HG03342 (cell line): ENCODE results near the gene SRD5A1.
A peak's percentile ranks its signal among the peaks of the same experiment; 100 is the strongest.

Experiments used
- ATAC-seq: cut with Tn5 transposase; IDR thresholded peaks from one replicate; pipeline ENCODE4 v1.9.1; 2021; ENCODE audit warnings: mild to moderate bottlenecking, moderate library complexity; ENCODE audit not compliant: unreplicated experiment

Gene SRD5A1

DNA sequence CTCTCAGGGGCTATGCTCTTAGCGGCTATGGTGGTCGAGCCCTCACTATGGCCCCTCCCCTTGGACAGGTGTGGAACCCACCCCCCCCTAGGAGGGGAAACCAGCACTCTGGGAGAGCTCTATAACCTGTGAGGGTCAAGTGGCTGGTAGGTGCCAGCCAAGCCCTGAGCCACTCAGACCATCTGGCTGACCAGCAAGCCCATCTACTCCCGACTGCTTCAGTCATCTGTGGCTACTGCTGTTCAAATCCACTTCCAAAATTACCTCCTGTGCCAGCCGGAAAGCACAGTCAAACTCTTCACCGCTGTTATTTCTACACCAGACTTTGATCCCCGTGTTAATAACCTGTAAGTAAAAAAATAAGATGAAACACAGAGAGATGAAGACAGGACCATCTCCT lies 28.9 kb upstream of the SRD5A1 start:
- no peak for ATAC-seq

DNA sequence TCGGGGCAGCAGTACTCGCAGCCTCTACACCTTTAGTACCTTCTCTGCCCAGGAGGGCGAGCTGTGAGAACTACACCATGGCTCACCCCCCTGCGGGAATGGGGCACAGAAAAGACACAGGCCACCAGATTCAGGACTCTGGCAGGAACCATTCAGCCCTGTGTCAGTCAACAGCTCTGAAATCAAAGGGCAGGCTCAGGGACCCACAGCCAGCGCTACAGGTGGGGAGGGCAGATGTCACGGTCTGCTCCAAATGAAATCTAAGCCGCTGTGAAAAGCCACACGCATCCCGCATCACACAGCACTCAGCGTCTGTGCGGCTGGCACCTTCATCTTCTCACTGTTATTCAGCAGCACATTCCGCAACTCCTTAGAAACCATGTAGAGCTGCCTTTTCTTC lies 28.3 kb upstream of the SRD5A1 start:
- no peak for ATAC-seq

DNA sequence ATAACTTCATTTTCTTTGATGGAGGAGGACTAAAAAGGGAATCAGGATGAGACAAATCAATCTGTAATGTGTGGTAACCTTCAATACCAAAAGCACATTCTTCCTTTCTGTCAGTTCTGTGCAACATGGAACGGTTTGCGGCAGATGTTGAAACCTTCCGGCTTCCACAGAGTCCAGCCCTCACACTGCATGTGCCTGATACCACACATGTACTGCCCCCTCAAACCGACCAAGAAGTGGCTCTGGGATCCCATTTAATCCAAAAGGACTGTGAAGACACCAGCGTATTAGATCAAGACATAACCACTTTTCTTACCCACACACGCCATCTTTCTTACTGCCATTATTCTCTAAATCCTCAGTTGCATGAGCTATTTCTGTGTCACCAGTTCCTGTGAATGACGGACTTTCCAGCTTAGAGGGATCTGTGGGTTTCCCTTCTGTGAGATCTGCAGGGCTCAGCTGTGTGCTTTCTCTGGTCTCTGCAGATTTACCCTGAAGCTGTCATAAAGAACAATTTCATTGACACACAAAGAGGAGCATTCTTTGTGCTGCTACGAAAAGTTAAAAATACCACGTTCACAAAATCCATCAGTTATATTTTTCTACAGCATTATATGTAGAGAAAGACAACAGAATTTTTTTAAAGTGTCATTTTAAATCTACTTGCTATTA lies 26.2 kb upstream of the SRD5A1 start:
- no peak for ATAC-seq

DNA sequence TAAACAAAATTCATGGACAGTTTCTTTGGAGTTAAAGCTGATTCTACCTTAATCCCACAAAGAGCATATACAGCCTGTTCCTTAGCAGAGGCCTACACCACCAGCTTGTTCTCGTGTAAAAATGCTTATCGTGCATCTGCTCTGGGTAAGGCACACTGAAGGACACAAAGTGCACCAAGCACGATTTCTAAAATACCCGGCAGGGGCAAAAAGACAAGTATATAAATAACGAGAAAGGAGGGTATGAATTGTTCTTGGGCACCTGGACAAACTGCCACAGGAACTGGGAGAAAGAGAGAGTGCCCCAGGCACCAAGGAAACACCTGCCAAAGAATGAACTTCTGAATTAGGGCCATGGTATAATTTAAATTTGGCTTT lies 25.7 kb upstream of the SRD5A1 start:
- ATAC-seq = no peak

DNA sequence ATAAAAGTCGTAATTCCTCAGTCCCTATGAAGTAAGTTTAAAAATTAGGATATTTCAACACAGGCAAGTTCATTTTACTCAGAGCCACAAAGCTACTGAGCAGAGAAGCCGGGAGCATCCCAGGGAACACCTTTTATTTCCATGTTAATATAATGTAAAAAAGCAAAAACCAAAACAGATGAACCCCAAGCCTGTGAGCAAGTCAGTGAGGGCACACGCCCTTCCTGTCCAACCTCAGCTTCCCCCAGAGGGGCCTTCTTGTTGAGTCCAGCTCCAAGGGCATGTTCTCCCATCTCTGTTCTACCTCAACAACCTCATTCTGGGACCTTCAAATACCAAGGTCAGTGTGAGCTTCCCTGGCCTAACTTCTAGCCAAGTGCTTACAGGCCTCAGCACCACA lies 25.2 kb upstream of the SRD5A1 start:
- ATAC-seq = no peak

DNA sequence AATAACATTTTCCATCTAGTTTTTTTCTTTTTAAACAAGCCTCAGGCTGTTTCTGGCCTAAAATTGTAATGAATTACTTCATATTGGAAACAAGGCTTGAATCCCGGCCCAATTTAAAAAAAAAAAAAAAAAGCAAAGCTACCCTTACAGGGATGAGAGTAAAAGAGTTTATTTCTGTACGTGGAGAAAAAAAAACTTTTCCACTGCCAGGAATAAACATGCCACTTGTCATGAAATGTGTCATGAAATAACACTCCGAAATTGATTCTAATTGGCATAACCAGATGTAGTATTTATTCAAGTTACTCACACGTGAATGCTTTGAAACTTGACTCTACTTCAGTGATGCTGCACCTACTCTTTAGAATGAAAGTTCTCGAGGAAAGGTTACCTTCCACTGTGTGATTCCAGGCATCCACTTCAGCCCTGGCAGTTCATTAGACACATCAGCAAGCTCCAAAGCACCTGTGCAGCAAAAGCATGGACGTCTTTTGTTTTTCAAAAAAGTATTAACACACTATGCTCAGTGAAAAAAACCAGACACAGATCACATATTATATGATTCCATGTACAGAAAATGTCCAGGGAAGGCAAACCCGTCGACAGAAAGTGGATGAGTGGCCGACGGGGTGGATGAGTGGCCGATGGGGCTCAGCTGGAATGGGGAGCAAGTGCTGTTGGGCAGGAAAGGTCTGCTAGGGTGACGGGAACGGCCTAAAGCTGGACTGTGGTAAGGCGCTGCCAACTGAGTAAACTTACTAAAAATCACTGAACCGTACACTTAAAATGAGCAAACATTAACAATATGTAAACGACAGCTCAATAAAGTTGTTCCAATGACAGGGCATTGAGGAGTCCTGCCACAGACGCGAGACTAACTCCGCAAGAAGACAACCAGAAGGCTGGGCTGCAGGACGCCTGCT lies 21.6 kb upstream of the SRD5A1 start:
- no peak for ATAC-seq

DNA sequence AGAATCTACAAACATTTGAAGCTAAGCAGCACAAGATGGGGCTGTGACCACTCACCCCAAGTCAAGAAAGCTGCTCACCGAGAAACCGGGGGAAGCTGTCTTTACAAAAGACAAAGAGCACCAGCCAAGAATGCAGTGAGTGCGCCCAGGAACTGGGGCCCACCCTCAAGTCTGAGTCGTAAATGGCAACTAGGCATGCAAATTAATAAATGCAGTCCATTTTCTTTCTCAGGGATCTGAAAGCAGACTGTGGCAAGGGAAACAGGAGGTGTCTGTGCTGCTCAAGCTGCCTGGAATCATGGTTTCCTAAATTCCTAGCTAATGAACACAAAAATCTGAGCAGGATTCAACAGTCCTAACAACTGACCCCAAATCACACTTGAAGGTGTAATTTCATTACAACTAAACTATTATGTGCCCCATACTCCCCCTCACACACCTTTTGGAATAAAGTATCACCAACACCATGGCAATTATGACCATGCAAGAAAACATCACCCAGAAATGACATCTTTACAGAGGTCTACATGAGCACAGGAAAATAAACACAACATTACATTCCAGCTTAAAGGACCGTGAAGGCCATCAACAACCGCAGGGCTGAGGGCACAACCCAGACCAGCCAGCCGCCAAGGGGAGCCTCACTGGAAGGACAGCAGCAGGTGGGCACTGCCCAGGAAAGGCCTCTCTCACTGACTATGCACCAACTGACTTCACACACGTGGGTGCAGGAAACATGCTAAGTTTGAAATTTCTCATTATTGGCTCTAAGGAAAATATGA lies 18.0 kb upstream of the SRD5A1 start:
- ATAC-seq = no peak

DNA sequence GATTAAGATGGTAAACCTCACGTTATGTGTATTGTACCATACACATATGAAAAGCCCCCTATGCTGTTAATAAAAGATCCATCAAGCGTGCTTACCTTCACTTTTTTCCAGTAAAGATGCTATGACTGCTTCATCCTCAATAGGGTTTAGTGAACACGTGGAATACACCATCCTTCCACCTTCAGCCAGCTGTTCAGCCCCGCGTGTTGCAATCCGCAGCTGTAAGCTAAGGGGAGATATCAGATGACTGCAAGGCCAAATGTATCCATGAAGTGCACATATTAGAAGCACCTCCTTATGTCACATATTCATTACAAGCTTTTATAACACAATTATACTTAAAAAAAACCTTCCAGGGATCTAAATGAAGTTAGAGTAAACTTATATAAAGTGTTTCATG lies 16.6 kb upstream of the SRD5A1 start:
- no peak for ATAC-seq

DNA sequence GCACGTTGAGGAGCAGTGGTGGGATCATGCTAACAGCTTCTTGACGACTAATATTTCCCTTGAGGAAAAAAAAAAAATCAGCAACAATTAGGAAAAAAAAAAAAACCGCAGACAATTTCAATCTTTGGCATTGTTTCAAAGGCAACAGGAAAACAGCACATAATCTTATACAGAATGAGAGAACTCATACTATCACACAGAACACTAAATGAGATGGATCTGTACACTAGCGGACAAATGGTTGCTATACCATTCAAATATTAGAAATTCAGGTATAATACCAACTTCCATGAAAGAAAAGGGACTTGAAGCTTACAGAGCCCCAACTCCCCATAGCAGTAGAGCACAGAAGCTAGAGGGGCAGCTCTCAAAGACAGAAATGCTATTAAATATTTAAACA lies 10.0 kb upstream of the SRD5A1 start:
- no peak for ATAC-seq

DNA sequence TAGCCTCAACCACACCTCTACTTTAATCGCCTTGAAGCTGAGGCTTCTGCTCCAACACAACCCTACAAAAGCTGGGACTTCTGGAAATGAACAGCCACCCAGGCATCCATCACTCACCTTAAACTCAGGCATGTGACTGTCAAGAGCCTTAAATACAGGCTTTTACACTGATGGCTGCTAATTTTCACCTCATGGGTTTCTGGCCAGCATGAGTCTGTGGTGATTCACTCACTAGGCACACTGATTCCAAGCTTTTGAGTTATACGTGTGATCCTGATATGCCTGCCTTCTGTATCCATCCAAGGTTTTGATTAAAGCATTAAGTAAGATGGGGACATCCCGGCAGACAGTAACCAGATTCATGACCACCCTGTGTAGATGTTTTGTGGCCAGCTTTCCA lies 9.3 kb upstream of the SRD5A1 start:
- no peak for ATAC-seq

DNA sequence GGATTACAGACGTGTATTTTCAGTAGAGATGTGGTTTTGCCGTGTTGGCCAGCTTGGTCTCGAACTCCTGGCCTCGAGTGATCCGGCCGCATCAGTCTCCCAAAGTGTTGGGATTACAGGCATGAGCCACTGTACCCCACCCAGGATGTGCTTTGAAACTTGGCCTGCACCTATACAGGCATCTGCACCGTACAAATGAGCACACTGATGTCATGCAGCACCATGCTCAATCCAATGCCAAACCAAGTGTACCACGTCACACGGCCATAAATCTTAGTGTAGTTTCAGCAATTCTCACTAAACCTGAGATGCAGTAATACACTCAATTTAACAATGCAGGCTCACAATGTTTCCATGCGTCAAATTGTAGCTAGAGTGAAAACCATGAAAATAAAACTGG lies 6.7 kb upstream of the SRD5A1 start:
- ATAC-seq = no peak

DNA sequence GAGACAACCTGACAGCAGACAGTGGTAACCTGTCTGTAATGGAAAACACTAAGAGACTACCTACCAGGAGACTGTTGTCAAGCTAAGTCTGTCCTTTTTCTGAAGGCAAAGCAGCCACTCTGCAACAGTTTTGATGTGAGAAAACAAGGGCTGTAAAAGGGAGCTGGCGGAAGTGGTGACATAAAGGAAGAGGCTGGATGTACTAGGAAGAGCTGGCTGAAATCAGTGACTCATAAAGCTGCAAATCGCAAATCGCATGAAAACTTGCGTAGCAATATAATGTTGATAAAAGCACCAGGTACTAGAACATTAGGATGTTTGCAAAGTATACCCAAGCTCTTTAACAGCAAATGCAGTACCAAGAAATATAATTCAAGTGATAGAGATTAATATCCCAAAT lies 1.8 kb upstream of the SRD5A1 start:
- ATAC-seq = no peak

DNA sequence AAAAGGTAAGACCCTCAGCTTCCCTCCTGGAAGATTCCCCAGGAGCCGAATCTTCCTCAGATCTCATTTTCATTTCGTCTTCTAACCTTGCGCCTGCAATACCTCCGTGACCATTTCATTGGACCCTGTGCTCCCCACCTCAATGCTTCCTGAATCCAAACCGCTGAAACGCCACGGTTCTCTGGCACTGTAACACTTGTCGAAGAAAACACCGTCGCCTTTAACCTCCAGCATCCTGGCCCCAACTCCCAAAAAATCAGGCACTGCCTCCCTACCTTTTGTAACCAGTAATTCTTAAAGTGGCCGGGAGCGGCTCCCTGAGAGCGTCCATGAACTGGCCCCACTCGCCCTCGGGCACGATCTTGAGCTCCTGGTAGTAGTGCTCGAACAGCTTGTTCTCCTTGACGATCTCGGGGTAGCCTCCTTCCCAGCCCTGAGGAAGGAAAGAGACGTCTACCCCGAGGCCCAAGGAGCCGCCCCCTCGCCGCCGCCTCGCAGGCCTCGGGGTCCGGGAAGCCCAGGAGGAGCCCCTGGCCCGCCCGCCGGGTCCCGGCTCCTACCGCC lies 834 bp upstream of the SRD5A1 start:
- peak; percentile 25 for ATAC-seq

DNA sequence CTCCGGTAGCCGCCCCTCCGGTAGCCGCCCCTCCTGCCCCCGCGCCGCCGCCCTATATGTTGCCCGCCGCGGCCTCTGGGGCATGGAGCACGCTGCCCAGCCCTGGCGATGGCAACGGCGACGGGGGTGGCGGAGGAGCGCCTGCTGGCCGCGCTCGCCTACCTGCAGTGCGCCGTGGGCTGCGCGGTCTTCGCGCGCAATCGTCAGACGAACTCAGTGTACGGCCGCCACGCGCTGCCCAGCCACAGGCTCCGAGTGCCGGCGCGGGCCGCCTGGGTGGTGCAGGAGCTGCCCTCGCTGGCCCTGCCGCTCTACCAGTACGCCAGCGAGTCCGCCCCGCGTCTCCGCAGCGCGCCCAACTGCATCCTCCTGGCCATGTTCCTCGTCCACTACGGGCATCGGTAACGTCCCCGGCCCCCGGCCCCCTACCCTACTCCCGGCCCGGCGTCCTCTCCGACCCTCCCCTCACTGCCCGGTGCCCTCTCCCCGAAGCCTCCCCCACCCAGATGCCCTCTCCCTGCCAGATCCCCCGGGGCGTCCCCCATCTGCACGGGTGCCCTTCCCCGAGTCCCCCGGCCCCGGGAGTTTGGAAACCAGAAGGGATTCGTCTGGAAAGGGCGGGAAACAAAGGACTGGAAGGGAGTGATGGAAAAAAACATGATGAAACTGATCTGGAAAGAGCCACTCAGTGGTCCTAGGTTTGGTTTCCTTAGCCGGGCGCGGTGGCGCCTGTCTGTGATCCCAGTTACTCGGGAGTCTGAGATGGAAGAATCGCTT lies 417 bp downstream of the SRD5A1 start:
- ATAC-seq = peak; percentile 37

DNA sequence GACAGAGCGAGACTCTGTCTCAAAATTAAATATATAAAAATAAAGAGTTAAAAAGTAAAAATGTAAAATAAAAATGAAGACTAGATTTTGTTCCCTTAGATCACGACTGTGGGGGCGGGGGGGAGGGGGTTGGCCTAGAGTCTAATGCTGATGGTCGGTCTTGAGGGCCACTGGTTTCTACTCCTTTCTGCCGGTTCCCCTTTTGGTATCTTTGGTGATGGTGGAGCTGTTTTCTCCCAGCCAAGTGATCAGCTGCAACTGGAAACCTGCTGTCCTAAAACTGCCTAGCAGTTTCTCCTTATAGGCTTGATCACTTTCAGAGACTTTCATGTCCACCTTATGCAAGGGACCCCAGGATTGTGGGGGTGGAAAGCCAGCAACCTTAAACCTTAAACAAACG lies 1.1 kb downstream of the SRD5A1 start:
- ATAC-seq = no peak

DNA sequence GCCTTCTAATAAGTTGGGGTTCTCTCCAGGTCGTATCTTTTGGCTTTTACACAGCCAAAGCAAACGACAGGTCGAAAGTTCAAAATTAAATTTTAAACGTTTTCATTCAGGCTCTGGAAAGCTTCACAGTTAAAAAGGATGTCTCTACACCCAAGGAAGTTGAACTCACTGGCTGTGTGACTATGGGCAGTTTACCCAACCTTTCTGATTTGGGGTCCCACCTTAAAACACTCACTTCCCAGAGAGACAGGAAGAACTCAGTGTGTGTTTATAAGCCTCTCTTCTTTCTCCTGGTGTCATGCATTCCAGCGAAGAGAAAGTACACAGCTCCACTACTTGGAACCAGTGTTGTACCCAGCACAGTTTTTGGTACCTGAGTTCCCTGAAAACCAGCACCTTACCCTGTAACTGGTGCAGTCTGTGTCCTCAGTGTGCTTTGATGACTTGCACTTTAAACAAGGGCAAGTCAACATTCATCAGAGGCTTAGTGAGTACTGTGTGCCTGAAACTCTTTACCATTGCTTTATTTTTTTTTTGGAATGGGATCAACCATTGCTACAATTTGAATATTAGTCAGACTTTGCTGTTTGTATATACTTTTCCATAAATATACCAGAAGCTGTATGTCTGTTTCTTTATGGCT lies 1.7 kb downstream of the SRD5A1 start:
- no peak for ATAC-seq

DNA sequence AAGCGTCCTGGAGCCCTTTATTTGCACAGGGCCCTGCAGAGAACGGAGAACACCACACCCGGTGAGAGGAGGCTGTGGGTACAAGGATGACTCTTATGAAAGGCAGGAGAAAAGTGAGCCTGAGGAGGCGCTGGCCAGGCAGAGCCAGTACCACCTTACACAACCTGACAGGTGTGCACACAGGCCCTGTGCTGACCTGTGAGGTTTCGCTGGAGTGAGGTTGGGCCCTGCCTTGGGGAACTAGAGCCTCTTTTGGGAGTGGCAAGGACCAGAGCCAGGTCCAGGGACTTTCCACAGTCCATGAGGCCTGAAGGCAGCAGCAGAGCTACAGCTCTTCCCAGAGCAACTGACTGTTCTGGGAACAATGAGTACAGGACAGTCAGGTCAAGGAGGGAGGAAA lies 3.1 kb downstream of the SRD5A1 start:
- ATAC-seq = no peak

DNA sequence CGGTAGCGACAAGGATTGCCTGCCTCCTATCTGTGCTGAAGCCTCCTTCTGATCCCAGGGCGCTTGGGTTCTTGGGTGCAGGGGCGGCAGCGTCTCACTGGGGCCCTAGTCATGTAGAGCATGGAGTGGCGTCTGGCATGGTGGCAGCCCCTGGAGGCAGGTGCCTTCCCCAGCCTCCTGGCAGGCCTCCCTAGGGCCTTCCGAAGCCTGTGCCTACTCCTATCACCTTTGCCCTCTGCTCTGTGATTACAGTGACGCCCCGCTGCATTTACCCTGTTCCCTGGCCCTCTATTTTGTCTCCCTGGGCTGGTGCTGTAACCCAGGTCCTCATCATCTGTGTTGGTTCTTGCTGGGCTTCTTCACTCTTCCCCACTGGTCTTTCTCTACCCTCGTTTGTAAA lies 3.8 kb downstream of the SRD5A1 start:
- ATAC-seq = no peak

DNA sequence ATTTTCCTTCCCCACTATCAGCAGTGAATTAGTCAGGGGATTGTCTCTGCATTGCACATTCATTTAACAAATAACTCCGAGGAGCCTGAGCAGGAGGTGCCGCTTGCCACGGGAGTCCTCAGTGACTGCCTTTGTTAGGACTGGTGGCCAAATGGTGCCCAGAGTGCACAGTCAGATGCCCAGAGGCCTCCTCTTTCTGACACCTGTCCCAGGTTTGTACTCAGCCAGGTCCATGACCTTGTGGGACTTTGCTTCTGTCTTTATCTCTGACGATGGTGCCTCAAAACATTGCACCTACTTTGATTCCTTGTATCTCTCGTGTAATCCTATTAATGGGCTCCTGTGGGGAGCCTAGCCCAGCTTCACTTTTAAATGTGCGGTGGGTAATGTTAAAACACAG lies 4.3 kb downstream of the SRD5A1 start:
- no peak for ATAC-seq

DNA sequence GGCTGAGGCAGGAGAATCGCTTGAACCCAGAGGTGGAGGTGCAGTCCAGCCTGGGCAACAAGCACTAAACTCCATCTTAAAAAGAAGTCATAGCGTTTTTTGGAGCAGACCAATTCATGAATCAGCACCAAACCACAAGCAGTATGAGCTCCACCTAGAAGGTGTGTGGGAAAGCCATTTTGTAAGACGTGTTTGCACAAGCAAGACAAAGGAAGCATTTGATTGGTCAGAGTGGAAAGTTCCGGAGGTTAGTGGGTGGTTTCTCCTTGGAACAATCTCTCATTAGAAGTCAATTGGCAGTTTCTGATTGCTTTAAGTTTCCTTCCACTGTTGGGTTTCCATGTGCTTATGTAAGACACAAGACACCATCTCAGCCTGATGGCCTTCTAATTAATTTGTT lies 5.0 kb downstream of the SRD5A1 start:
- no peak for ATAC-seq
